ENCODE results near the gene VTI1A. TPM values are rescaled to one million over a fixed set of nuclear protein-coding genes. Genes with fewer than 3 reads are reported as not detected.

VTI1A gene
- polyA plus RNA-seq, 1 donor from 2014 or later = 28.7 TPM

GRCh38 chr10:112790921-112791320 lies 343.9 kb downstream of the VTI1A start:
- Histone ChIP-seq H3F3A (ENCODE audit: insufficient read depth, low read length, poor library complexity, severe bottlenecking) (no peaks in the 10 kb centered on the region), H3K36me3 (ENCODE audit: insufficient read depth, low read length) (no peaks in the 10 kb centered on the region), H3K9me2 (ENCODE audit: insufficient read depth, low read length) (no peaks in the 10 kb centered on the region), H2AFZ (ENCODE audit: low read depth, low read length) (no peak overlapping the region), H3K9ac (ENCODE audit: low read length) (no peak overlapping the region), H3K4me2 (ENCODE audit: low read length) (no peak overlapping the region), H3K27me3 (ENCODE audit: insufficient read depth, low read depth, low read length) (no peaks in the 10 kb centered on the region), H3K27ac (ENCODE audit: low read length) (no peak overlapping the region), H4K20me1 (ENCODE audit: insufficient read depth) (no peaks in the 10 kb centered on the region), H3K79me2 (replicated peaks; ENCODE audit: insufficient read depth, low read length) (no peaks in the 10 kb centered on the region), H3K9me3 (ENCODE audit: low read length) (no peaks in the 10 kb centered on the region), H3K4me3 (ENCODE audit: low read length) (no peak overlapping the region)
- TF ChIP-seq TAF1 (IDR thresholded peaks at IDR 0.05; ENCODE audit: low read depth) (no peak), MXI1 (conservative IDR thresholded peaks at IDR 0.05; ENCODE audit: poor library complexity, severe bottlenecking) (no peak), EZH2 (IDR thresholded peaks at IDR 0.05; ENCODE audit: borderline replicate concordance, insufficient read depth, low read length, poor library complexity, severe bottlenecking) (no peak), CTCF (IDR thresholded peaks at IDR 0.05; ENCODE audit: poor library complexity, severe bottlenecking) (no peak), REST (IDR thresholded peaks at IDR 0.05; ENCODE audit: borderline replicate concordance) (no peak), EP300 (conservative IDR thresholded peaks at IDR 0.05; ENCODE audit: poor library complexity, severe bottlenecking) (no peak), POLR2AphosphoS5 (IDR thresholded peaks at IDR 0.05) (no peak), SMC3 (conservative IDR thresholded peaks at IDR 0.05; ENCODE audit: poor library complexity) (no peak), RAD21 (conservative IDR thresholded peaks at IDR 0.05) (no peak)

GRCh38 chr10:112791447-112791846 lies 344.4 kb downstream of the VTI1A start:
- Histone ChIP-seq H3K79me2 (replicated peaks; ENCODE audit: insufficient read depth, low read length) (no peaks in the 10 kb centered on the region), H3K9ac (ENCODE audit: low read length) (no peak overlapping the region), H3K4me2 (ENCODE audit: low read length) (no peak overlapping the region), H3K36me3 (ENCODE audit: insufficient read depth, low read length) (no peaks in the 10 kb centered on the region), H3K4me3 (ENCODE audit: low read length) (no peak overlapping the region), H3K9me3 (ENCODE audit: low read length) (no peaks in the 10 kb centered on the region), H4K20me1 (ENCODE audit: insufficient read depth) (no peaks in the 10 kb centered on the region), H3K9me2 (ENCODE audit: insufficient read depth, low read length) (no peaks in the 10 kb centered on the region), H2AFZ (ENCODE audit: low read depth, low read length) (no peak overlapping the region), H3K27me3 (ENCODE audit: insufficient read depth, low read depth, low read length) (no peaks in the 10 kb centered on the region), H3K27ac (ENCODE audit: low read length) (no peak overlapping the region), H3F3A (ENCODE audit: insufficient read depth, low read length, poor library complexity, severe bottlenecking) (no peaks in the 10 kb centered on the region)
- TF ChIP-seq CTCF (IDR thresholded peaks at IDR 0.05; ENCODE audit: poor library complexity, severe bottlenecking) = no peak
- TF ChIP-seq EP300 (conservative IDR thresholded peaks at IDR 0.05; ENCODE audit: poor library complexity, severe bottlenecking) = no peak
- no peak for TF ChIP-seq TAF1 (IDR thresholded peaks at IDR 0.05; ENCODE audit: low read depth)
- no peak for TF ChIP-seq REST (IDR thresholded peaks at IDR 0.05; ENCODE audit: borderline replicate concordance)
- TF ChIP-seq RAD21 (conservative IDR thresholded peaks at IDR 0.05) = no peak
- no peak for TF ChIP-seq SMC3 (conservative IDR thresholded peaks at IDR 0.05; ENCODE audit: poor library complexity)
- no peak for TF ChIP-seq MXI1 (conservative IDR thresholded peaks at IDR 0.05; ENCODE audit: poor library complexity, severe bottlenecking)
- TF ChIP-seq EZH2 (IDR thresholded peaks at IDR 0.05; ENCODE audit: borderline replicate concordance, insufficient read depth, low read length, poor library complexity, severe bottlenecking) = no peak
- TF ChIP-seq POLR2AphosphoS5 (IDR thresholded peaks at IDR 0.05) = no peak
